GM18517 (cell line): ENCODE measurements around the gene CACHD1.

ENCODE experiments used
- ATAC-seq: cut with Tn5 transposase; IDR thresholded peaks from one replicate; pipeline ENCODE4 v1.9.1; 2021; ENCODE audit warnings: mild to moderate bottlenecking, moderate library complexity; ENCODE audit not compliant: unreplicated experiment

The CACHD1 gene

DNA sequence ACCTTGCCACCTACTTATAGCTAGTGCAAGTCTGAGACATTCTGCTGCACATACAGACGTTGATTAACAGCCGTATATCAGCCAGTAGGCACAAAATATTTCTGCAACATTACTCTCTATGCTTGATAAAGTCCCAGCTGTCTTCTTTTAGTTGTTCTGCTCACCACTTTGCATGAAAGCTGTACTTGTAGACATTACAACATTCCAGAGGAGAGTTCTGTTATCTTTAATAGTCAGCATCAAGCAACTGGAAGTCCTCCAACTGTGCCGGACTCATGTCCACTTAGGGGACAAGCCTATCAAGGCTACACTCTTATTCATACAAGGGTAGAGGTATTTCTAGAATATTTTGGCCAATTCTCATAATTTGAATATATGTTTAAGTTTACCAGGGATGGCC lies 50.0 kb downstream of the CACHD1 start:
- ATAC-seq: no peak

DNA sequence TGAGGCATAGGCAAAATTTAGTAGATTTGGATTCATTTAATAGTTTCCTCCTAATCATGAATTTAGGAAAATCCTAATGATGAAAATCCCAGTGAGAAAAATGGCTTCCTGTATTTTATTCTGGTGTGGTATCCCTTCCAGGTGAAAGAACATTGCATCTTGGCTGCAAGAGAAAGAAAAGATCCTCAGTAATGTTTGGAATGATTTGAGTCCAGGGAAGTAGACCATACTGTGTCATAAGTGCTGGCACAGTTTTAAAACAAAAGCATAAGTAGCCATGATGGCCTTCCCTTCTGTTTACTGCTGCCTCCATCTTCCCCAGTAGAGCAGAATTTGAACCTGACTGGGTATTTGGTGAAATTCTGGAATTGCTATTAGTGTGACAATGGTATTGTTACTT lies 52.8 kb downstream of the CACHD1 start:
- no peak for ATAC-seq

DNA sequence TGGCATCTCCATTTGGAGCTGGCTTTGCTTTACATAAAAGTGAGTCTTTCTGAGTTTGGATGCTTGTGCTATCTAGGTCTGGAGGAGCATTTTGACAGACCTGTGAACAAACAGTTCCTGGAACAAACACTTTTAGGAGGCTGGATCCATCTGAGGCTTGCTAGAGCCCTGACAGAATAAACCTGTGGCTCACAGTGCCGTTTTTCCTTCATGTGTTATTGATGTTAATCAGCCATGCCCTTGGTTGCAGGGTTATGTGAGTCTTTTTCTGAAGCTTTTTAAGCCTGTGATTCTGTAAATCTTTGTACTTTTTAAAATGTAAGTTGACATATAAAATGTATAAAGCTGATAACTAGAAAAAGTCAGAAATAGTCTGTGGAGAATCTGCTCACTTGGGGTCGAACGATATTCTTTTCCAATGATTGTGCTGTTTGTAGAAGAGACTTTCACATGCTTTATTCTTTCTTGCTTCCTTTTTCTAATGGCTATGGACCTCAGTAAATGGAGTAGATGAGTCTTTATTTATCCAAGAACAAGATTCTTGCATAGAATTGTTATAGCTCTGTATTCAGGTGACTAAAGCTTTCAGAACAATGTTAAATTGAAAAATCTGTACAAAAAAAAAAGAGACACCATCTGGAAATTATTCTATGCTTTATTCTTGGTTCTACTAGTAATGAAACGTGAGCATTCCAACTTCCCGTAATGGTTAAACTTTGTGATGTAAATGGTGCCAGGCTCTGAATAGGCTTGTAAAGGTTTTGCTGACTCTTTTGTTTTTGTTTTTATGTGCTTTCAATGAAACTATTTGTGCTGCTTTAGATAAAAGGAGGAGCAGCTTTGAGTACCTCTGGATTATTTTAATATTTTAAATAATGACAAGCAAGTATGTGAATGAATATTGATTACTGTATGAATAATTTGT lies 53.7 kb downstream of the CACHD1 start:
- no peak for ATAC-seq

DNA sequence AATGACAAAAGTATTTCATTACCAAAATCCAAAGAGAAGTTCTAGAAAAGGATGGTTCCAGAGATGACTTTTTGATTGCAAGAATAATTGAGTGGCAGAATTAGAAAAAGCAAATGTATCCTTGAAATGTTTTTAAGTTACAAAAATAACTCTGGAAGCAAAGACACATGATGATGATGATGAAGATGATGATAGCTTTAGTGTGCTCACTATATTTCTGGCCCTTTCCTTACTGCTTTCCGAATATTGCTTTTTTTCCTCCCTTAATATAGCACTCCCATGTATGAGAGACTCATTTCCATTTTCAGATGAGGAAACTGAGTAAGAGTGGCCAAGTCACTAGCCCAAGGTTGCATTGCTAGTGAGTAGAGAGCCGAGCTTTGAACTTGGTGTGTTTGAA lies 54.7 kb downstream of the CACHD1 start:
- ATAC-seq: no peak

DNA sequence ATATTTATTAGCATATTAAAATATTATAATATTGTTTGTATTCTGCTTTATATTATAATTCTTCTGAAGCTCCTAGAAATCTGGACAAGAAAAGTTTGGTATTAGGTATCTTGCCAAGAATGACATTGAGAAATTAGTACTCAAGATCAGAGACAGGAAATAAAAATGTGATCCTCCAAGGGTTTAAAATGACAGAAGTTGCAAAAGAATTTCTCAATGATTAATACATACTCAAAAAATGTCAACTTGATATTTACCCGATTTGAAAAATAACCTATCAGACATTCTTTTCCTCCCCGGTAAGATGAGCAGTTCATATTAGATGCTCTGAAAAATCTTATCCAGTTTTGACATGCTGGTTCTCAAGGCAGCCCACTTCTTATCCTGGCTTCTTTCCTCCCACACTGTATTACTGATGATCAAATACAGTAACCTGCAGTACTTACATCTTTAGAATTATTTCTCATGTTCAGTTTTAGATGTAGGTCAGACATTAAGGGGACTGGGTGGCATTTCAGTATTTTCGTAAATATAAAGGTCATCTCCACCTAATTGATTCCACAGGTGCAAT lies 55.3 kb downstream of the CACHD1 start:
- no peak for ATAC-seq

DNA sequence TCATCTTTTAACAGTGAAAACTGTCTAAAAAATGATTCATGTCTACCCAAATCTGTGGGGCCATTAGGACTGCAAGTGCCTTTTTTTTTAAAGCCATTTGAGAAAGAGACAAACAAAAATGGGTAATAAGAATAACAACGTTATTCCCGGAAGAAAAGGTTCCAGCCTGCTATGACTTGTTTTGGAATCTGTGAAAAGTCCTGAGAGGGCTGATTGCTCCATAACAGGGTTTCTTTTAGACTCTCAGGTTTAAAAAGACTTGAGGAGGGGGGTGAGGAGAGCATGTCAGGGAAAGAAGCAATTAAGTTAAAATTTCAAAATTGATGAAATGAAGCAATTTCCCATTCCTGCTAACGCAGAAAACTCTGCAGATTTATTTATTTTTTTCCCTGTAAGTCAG lies 56.4 kb downstream of the CACHD1 start:
- no peak for ATAC-seq

DNA sequence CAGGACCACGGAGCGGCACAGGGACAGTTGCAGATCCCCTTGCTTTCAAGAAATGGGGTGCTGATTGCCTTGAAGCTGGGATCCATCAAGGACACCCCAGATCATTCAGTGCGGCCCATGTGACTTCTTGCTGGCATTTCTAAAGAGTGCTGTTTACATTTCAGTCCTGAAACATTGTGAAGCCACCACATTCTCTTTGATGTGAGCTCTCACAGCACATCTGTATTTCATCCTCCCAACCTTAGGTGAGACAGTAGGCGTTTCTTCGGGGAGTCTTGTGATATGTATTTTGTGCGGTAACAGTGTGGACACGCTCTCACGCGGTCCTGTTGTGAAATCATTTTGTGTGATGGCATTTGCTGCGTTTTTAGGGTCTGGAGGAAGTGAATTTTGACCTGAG lies 57.2 kb downstream of the CACHD1 start:
- ATAC-seq: no peak

DNA sequence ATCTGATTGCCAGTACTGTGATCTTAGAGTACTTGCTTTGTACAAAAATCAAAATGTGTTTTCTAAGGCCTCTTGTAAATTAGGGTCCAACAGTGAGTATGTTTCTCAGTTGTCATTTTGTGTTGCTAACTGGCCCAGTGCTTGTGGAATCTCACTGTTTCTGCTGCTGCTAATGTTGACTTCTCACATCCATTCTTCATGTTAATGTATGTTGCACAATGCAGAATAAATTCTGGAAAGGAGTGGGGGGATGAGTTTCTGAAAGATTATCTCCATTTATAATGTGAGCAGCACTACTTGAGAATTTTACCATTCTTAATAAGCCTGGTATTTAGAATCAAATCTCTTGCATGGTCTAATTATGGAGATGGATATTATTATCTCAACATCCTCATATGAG lies 57.9 kb downstream of the CACHD1 start:
- ATAC-seq: no peak

DNA sequence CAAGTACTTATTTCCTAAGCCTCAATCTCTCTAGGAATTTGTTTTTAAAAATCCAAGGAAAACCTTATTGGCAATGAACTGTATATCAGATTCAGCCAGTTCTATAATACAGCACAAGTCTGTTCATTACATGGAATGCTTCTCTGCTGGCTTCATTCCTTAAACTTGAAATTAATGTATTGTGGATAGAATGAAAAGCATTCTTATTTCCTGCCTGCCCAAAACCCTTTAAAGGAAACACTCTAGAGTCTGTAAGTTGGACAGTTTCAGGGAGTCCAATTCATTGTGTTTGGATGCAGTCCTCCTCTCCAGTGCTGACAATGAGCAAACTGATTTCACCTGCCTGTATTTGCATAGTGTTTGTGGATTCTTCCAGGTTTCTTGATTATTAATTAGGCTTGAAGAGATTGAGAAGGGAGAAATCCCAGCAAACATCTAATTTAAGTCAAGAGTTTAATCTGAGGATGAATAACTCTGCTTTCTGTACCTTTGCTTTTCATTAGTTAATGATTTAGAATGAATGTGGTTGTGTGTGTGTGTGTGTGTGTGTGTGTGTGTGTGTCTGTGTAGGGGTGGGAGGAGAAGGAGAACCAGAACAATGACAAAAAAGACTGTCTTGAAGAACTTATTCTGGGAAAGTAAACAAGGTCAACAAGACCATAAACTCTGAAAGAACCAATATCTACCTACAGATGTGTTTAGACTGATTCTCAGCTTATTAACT lies 61.2 kb downstream of the CACHD1 start:
- ATAC-seq: no peak

DNA sequence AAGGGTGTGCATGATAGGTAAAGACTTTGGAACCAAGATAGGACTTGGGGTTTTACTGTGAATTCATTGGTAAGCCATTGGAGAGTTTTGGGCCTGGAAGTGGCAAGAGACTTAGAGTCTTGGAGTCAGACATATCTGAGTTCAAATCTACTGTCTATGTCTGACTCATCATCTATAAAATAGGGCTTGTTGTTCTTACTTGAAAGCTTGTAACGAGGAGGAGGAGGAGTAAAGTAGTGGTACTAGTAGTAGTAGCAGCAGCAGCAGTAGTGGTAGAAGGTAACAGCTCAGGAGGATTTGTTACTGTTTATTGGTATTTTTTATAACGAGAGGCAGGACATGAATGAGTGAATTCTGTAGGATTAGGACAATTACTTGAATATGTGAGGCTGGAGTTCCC lies 62.7 kb downstream of the CACHD1 start:
- ATAC-seq: no peak

DNA sequence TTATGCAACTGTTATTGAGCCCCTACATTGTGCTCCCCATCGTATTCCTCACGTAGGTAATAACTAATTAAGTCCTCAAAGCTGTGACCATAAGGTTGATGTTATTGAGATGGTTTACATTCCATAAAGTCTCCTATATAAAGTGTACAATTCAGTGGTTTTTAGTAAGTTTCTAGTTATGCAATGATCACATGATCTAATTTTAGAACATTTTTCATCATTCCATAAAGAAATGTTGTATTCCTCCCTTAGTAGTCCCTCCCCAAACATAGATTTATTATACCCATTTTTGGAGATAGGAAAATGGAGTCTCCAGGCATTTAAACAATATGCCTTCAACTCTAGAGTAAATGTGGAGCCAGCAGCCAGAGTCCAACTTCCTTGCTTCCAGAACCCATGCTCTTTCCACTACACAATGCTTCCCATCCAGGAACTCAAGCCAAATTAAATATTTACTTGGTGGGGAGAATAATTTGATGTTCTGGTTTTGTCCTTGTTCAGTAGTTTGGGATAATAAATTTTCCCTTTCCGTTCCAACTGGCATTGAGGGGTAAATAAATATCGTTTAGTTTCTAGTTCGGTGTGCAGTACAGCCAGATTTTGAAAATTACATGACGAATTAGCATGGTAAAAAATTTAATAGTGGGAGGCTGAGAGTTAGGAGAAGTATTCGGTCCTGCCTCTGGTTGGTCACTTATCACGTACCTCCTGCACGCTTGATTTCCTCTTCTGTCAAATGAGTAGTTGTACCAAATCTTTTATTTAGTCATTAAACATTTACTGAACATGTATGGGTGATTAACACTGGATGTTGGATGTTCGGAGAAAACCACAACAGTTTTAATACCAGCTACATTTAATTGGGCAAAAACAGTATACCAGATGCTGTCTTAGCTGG lies 66.3 kb downstream of the CACHD1 start:
- no peak for ATAC-seq

DNA sequence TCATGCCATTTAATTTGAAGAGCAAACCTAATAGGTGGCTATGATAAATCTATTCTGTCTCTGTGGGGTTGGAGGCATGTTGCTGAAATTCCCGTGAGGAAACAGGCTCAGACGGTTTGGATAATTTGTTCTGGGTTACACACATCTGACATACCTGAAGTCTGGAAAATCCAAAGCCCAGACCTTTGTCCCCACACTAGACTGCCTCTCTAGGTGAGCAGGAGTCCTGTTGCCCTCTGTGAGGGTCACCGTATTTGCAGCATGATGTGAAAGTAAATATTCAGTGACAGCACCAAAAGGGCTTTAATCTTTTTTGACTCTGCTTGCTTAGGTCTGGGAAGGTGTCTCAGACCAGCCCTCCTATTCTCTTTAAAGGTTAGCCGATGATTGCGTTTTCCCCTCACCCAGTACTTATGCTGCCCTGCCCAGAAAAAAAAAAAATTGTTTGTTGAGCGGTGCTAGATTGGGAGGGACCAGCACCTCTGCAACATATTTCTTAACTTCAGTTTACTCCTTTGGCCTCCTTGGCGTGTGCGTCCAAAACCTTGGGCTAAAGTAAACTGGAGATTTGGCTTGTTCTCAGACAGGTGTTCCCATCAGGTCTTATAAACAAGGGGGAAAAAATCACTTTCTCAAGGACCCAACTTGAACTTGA lies 67.0 kb downstream of the CACHD1 start:
- no peak for ATAC-seq

DNA sequence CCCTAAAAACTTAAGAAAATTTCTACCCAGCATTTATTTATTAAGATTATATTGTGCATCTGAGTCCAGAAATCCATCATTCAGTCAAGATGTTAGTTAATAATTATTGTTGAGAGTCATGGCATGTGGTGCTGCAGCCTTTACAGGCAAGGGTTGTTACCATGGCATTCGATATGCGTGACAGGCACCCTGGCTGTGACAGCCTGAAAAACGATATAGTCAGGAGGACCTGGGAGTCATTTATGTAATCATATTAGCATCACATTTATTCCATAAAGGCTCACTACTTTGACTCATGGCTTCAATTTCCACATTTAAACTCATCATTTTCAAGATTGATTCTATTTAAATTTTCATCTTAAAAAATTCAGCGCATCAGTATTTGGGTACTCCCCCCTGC lies 68.0 kb downstream of the CACHD1 start:
- ATAC-seq: no peak

DNA sequence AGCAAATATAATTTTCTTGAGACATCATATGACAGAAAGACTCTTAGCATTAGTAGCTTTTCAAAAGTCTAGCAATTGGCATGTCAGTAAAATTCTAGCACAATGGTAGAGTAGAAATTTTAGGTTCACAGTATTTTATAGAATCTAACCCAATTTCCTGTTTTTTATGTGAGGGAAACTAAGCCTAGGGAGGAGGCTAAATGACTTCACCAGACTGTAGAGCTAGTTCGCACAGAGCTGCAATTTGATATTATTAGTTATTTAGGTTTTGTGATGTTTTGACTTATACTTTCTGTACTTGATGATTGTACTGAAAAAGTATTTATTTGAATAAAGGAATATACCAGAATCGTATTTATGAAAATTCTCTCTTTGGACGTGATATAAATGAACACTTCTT lies 68.5 kb downstream of the CACHD1 start:
- no peak for ATAC-seq

DNA sequence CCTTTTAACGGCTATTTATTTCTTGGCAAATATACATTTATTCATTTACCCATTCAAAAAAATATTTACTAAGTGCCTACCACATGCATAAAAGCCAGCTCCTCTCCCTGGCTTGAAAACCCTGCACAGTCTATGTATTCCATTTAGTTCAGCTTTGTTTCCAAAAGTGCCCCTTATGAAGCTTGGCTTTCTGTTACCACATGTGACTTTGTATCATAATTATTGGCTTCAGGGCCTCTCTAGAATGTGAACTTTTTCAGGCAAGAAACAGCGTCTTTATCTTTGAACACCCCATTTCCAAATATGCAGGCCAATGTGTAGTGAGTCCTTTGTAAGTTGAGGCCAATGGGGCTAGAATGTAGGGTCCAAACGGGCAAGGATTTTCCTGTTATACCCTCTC lies 69.4 kb downstream of the CACHD1 start:
- no peak for ATAC-seq

DNA sequence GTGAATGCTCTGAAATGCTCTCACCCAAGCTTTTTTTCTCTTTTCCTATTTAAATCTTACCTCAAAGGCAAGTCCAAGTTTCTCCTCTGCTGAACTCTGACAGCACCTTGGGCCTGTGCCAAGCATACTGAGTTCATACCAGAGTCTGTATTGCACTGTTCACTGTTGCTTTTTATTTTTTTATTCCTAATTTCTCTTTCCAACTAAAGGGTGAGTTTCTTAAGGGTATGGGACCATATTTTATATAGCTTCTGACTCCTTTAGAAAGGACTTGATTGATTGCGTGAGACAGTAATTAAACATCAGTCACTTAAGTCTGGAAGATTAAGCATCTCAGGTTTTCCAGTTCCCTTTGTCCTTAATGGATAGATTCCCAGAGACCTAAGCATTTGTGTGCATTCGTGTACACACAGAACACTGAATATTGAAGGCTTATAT lies 69.9 kb downstream of the CACHD1 start:
- no peak for ATAC-seq

DNA sequence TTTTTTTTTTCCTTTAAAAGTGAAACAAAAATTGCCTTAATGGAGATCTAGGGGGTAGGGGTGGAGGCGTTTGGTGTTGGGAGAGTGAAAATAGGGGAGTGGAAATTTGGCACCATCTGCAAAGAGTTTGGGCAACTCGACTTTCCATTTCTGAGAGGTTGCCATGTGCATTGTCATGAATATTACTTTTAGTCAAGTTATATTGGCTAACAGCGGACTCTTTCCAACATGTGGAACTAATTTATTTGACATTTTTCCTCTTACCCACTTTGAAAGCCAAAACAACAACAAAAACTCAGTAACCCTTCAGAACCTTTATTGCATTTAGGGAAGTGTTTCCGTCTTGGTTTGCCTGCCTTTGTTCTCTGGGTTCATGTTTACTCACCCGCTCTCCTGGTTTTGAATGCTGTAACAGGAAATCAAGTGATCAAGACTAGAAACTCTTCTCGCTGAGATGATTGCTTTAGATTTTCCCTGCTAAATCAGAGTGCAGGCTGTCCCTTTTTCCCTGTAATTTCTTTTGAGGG lies 70.4 kb downstream of the CACHD1 start:
- ATAC-seq: no peak

DNA sequence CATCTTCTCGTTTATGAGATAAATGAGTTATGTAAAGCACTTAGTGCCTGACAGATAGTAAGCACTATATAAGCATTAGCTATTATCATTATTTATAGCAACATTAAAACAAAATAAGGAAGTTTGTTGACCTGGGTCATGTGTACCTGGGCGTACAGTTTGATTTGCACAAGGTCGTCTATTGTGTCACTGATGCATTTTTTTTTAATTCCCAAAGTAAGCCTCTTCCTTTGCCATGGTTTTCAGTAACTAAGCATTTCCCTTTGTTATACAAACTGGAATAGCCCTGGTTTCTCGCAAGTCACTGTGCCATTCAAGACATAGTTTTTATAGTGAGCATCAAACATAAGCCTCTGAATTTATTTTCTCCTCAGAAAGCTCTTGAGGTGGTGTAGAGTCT lies 72.2 kb downstream of the CACHD1 start:
- ATAC-seq: no peak

DNA sequence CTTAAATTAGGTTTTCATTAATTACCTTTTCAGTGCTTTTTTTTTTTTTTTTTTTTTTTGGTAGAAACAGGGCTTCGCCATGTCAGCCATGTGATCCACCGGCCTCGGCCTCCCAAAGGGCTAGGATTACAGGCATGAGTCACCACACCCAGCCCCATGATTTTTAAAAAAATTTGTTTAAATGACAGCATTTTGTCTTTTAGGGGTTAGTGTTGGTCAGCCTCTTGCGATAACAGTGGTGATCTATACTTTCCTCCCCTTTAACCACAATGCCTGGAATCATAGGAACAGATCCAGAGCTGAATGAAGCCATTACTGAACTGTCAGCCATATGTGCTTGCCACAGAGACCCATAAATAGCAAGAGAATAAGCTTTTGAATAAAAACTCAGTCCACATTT lies 73.9 kb downstream of the CACHD1 start:
- ATAC-seq: no peak
